Kidney epithelial cell (primary cell): Measurements from ENCODE around the gene DIAPH3. TPM values are rescaled to one million over a fixed set of nuclear protein-coding genes. Genes with fewer than 3 reads are reported as not detected.

ENCODE experiments used
- DNase-seq: peaks from one replicate; pipeline ENCODE4 v3.0.0-alpha.2; 2010; ENCODE audit warnings: low read depth
- H3K27me3 ChIP-seq: 2 replicates; pipeline ENCODE4 v1.6.0; 2011; ENCODE audit warnings: low read length; ENCODE audit not compliant: control insufficient read depth, insufficient read depth
- H3K36me3 ChIP-seq: 2 replicates; pipeline ENCODE4 v1.5.1; 2011; ENCODE audit warnings: low read length; ENCODE audit not compliant: control insufficient read depth, insufficient read depth
- H3K4me3 ChIP-seq: 2 replicates; pipeline ENCODE4 v1.5.1; 2011; ENCODE audit warnings: low read depth, mild to moderate bottlenecking, control low read depth, low read length
- total RNA-seq: library from RNA; depleted of rRNA; stranded (reverse); fragments of >200 nt; gene quantifications from 2 replicates; pipeline ENCODE4 v1.2.3, GENCODE V29; 2015
- TF ChIP-seq, protein P1 (sequence below): IDR thresholded peaks from 2 replicates; pipeline ENCODE4 v1.5.1; 2011; ENCODE audit warnings: mild to moderate bottlenecking, moderate library complexity, low read length, control low read depth, inconsistent platforms; ENCODE audit not compliant: insufficient read depth, poor library complexity, severe bottlenecking

The DIAPH3 gene
- total RNA-seq, 1 donor from 2014 or later, result 7.5 TPM

DNA sequence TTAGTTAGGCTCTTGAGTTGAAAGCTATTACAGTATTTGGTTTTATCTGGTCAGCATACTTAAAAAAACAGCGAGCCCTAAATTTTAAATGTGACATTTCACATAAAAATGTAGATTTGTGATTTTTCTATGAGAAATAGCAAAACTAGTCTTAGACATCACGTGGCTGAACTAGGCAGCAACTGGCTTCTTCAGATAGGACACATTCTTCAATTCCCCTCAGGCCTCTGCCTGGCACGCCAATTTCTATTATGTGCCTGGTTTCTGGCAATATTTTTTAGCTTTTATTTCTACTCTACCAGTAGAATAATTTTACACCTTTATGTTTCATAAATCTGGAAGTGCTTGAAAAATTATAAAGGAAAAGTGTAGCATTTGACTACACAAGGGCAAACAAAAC lies 433.7 kb downstream of the DIAPH3 start:
- no peak for DNase-seq
- TF ChIP-seq, protein P1, sequence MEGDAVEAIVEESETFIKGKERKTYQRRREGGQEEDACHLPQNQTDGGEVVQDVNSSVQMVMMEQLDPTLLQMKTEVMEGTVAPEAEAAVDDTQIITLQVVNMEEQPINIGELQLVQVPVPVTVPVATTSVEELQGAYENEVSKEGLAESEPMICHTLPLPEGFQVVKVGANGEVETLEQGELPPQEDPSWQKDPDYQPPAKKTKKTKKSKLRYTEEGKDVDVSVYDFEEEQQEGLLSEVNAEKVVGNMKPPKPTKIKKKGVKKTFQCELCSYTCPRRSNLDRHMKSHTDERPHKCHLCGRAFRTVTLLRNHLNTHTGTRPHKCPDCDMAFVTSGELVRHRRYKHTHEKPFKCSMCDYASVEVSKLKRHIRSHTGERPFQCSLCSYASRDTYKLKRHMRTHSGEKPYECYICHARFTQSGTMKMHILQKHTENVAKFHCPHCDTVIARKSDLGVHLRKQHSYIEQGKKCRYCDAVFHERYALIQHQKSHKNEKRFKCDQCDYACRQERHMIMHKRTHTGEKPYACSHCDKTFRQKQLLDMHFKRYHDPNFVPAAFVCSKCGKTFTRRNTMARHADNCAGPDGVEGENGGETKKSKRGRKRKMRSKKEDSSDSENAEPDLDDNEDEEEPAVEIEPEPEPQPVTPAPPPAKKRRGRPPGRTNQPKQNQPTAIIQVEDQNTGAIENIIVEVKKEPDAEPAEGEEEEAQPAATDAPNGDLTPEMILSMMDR, result no peak
- Histone ChIP-seq H3K36me3 (no peaks in the 10 kb centered on the region), H3K4me3 (no peak overlapping the region), H3K27me3 (no peaks in the 10 kb centered on the region)

DNA sequence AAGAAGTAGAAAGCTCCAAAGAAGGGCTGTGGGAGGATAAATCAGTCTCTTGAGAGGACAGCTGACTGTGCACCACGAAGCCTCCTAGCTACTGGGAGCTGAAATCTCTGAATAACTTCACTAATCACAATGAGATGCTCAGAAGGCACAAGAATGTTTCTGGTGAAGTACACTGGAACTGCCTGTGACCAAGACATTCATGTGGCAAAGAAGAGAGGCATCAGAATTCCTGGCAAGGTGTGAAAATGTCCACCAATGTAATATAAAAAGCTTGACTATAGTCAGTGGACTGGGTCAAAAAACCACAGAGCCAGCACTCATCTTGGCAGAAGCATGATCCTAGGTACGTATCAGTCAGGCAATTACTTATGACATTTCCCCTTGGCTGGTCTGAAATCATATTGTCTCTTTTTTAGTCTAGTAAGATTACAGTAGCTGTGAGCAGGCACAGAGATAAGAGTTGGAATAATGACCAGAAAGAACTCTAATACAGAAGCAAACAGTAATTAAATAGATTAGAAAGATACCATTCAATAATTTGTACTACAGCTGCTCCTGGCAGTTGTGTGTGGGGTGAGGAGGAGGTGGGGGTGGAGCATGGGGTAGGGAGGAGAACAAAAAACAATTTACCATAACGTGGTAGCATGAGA lies 434.7 kb downstream of the DIAPH3 start:
- Histone ChIP-seq H3K4me3 (no peak overlapping the region), H3K36me3 (no peaks in the 10 kb centered on the region), H3K27me3 (no peaks in the 10 kb centered on the region)
- DNase-seq, result no peak
- TF ChIP-seq, protein P1, result no peak

DNA sequence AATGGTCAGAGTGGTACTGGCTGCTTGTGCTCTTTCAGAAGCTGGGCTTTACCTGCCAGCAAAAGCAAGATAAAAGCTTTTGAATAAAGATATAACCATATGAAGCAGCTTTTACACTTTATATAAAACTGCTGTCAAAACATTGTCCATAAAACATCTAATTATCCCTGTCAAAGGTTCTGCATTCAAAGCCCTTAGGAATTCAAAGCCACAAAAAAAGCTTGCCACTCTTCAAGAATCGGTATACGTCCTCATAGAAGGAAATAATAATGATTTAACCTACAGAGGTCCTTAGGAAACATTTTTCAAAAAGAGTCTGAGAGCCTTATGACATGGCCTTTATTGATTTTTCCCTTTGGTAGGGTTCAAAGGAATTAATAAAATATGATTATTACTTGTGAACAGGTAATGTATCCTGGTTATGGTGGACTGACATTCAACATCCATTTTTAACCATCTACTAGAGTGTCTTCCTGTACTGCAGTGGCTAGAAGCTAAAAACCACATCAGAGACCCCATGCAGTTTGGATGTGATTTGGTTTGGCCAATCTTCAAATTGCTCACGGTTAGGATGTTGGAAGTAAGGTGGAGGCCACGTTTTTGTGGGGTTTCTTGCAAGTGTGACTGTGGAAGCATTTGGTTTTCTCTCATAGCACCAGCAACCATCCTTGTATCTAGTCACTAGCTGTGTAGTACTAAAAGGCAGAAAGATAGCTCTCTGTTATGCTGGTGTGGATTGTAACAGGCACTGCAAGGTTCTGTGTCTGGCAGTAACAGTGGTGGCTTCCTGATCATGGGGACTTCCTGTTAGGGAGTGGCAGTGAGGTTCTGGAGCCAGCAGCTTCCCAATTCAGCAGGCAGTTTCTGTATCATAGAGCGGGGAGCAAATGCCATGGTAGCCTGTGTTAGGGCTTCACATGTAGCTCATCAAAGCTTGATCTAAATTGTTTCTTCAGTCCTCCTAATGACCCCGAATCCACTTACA lies 441.5 kb downstream of the DIAPH3 start:
- Histone ChIP-seq H3K36me3 (no peaks in the 10 kb centered on the region), H3K4me3 (no peak overlapping the region), H3K27me3 (no peaks in the 10 kb centered on the region)
- TF ChIP-seq, protein P1, result no peak
- DNase-seq, result no peak

DNA sequence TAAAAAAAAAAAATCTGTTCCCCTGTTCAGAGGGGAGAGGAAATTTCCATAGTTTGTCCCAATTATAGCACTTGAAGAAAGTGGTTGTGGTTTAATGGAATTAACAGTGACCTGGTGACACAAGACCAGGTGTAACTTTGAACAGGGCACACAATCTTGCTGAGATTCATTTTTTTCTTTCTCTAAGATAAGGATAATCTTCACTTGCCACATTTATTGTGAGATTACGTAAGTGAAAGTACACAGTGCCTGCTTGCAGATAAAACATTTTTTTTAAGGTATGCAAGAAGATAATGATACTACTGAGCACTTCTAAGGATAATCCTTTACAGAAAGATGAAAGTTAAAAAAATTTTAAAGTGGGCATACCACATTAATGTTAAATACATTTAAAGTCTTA lies 448.1 kb downstream of the DIAPH3 start:
- no peak for DNase-seq
- TF ChIP-seq, protein P1, result no peak
- no peak overlapping the region for H3K4me3 ChIP-seq
- H3K36me3 ChIP-seq, result no peaks in the 10 kb centered on the region
- no peaks in the 10 kb centered on the region for H3K27me3 ChIP-seq

DNA sequence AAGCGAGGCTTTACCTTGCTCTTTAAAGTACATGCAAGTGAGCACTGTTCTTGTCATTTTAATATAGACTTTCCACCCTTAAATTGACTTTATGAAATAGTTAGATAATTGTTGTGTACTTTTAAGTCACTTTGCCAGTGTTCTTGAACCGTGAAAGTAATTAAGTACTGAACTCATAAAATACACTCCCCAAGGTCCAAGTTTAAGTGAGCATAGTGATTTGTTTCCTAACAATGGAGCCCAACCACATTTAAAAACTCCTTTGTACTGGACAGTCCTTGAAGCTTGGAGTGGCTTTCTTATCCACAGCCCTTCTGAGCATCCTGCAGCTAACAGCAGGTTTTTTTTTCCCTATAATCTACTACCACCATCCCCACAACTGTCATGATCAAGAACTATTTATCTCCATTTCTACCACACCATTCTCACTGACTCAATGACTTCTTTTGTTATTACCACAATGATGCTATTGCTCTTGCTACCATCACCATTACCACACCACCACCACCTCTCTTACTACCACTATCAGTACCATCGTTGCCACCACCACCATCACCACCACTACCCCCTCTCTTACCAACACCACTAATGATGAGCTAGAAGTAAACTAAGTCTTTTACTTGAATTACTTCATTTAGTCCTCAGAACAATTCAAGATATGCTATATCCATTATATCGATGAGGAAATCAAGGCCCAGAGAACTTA lies 452.6 kb downstream of the DIAPH3 start:
- H3K27me3 ChIP-seq, result no peaks in the 10 kb centered on the region
- TF ChIP-seq, protein P1, result no peak
- DNase-seq, result no peak
- H3K4me3 ChIP-seq, result no peak overlapping the region
- no peaks in the 10 kb centered on the region for H3K36me3 ChIP-seq
